ENCODE data around the gene ZNF469.

The ZNF469 gene, protein sequence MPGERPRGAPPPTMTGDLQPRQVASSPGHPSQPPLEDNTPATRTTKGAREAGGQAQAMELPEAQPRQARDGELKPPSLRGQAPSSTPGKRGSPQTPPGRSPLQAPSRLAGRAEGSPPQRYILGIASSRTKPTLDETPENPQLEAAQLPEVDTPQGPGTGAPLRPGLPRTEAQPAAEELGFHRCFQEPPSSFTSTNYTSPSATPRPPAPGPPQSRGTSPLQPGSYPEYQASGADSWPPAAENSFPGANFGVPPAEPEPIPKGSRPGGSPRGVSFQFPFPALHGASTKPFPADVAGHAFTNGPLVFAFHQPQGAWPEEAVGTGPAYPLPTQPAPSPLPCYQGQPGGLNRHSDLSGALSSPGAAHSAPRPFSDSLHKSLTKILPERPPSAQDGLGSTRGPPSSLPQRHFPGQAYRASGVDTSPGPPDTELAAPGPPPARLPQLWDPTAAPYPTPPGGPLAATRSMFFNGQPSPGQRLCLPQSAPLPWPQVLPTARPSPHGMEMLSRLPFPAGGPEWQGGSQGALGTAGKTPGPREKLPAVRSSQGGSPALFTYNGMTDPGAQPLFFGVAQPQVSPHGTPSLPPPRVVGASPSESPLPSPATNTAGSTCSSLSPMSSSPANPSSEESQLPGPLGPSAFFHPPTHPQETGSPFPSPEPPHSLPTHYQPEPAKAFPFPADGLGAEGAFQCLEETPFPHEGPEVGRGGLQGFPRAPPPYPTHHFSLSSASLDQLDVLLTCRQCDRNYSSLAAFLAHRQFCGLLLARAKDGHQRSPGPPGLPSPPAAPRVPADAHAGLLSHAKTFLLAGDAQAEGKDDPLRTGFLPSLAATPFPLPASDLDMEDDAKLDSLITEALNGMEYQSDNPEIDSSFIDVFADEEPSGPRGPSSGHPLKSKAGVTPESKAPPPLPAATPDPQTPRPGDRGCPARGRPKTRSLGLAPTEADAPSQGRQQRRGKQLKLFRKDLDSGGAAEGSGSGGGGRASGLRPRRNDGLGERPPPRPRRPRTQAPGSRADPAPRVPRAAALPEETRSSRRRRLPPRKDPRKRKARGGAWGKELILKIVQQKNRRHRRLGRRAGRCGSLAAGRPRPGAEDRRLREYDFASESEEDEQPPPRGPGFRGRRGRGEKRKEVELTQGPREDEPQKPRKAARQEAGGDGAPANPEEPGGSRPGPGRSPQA (N-terminal part only)

DNA sequence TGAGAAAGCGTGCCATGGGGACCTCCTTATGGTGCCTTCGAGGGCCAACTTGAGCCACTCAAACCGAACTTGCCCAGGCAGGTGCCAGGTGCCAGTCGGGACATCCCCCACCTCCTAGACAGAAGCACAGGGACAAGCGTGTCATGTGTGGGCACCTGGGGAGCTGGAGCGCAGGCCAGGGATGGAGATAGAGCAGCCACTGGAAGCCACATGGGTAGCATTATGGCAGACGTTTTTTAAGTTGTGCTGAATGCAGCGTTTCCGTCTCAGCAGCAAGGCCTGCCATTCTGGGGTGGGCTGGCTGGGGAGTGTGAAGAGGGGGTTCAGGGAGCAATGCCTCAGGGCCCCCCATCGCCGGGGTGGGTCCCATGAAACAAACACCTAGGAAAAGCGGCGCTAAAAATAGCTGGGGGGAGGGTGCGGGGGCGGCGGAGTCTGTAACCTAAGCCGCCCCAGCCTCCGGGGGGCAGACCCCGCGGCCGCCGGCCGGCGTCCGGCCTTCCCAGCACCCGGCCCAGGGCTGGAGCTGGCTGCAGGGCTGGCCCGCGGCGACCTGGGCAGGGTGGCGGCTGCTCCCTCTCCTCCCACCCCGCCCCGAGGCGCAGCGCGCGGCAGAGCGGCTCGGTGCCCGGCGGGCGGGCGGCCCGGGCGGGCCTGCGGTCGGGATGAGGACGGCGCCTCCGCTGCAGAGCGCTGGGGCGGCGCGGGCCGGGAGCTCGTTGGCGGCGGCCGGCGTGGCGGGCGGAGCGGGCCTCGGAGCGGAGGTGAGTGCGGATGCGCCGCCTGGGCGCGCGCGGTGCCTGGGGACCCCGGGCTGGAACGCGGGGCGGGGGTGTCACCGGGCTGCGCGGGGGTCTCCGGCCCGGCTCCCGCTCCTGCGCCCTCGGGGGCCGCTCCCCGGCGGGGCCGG, at the start of gene ZNF469:
TSS of gene ZNF469 (plus strand) at position 469 of the 910 bp plus-strand sequence. CDS start 44,512 bp downstream, outside the sequence.
- no peak for DNase-seq (ENCODE audit: low read depth)

DNA sequence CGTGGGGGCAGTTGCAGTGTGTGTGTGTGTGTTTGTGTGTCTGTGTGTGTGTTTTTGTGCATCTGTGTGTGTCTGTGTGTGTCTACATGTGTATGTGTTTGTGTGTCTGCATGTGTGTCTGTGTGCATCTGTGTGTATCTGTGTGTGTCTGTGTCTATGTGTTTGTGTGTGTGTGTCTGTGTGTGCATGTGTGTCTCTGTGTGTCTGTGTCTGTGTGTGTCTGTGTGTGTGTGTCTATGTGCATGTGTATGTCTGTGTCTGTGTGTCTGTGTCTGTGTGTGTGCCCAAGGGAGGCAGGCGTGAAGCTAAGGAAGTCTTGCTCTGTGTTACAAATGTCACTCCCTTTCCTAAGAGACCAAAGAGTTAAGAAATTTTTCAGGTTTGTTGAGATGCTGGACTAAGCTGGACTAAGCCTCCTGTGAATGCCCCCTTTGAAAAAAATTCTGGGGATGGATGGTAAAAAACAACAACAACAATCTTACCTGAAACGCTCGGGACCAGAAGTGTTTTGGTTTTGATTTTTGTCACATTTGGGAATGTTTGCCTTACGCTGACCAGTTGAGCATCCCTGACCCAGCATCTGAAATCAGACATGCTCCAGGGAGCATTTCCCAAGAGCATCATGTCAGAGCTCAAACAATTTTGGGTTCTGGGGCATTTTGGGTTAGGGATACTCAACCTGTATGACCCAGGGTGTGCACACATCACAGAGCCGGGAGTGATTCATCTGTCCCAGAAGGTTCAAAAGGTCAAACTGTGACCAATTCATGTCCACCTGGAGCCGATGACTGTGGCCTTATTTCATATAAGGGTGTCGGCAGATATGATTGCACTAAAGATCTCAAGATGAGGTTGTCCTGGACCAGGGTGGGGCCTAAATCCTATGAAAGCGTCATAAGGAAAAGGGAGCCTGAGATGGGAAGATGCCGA, 48.6 kb upstream of the ZNF469 start:
- DNase-seq (ENCODE audit: low read depth): no peak

DNA sequence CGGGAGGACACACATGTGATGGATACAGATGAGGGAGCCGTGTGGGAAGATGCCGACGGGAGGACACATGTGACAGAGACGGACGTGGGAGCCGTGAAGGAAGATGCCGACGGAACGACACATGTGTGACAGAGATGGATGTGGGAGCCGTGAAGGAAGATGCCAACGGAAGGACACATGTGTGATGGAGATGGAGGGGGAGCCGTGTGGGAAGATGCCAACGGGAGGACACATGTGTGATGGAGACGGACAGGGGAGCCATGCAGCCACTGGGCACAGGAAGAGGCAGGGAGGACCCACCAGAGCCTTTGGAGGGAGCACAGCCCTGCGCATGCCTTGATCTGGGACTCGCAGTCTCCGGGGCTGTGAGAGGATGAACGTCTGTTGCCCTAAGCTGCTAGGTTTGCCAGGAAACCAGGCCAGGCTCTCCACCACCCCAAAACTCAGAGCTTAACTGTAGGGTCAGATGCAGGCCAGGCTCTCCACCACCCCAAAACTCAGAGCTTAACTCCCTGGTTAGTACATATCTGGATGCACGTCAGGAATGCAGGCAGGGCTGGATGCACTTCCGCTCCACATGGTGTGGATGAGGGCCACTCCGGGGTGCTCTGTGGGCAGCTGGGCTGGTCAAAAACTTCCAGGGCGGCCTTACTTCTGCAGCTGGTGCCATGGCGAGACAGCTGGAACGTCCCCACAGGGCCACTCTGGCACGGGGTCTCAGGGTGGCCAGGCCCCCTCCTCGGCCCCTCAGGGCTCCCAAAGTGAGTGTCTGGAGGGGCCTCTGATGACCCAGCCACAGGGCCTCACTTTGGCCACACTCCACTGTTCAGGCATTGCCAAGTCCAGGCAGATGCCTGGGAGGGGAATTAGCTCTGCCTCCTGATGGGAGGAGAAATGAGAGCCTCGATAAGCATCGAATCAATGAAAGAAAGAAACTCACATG, 47.7 kb upstream of the ZNF469 start:
- DNase-seq (ENCODE audit: low read depth): no peak

DNA sequence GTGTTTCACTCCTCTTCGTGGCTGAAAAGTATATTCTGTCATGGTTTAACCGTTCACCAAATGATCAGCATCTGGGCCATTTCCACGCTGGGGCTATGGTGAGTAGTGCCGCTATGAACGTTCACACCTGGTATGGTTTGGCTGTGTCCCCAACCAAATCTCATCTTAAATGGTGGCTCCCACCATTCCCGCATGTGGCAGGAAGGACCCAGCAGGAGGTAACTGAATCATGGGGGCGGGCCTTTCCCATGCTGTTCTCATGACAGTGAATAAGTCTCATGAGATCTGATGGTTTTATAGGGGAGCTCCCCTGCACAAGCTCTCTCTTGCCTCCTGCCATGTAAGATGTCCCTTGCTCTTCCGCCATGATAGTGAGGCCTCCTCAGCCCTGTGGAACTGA, 45.7 kb upstream of the ZNF469 start:
- no peak for DNase-seq (ENCODE audit: low read depth)

DNA sequence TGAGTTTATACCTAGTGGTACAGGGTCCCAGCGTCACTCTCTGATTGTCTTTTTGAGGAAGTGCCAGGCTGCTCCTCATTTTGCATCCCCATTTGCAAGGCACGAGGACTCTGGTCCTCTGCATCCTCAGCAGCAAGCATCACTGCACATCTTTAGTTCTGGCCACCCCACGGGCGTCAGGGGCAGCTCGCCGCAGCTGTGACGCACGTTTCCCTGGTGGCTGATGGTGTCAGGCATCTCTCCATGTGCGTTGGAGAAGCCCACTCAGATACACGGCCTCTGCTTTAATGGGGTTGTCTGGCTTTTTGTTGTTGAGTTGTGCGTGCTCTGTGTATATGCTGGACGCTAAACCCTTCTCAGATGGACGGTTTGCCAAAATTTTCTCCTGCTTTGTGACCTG, 45.2 kb upstream of the ZNF469 start:
- DNase-seq (ENCODE audit: low read depth): no peak

DNA sequence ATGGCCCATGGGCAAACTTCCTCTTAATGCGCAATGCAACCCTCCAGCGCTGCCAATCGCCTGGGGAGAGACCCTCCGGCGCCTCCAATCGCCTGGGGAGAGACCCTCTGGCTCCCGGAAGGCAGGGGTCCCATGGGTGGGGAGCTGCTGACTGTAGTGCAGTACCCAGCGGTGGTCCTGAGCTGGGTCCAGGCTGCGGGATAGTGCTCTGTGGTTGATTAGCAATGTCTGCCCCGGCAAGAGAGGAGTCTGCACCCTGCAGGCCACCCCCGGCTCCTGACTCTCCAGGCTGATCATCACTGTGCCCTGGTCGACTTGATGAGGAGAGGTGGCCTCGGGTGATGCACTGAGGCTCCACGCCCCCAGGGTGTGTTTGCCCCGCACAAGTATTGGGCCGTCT, 44.6 kb upstream of the ZNF469 start:
- no peak for DNase-seq (ENCODE audit: low read depth)

DNA sequence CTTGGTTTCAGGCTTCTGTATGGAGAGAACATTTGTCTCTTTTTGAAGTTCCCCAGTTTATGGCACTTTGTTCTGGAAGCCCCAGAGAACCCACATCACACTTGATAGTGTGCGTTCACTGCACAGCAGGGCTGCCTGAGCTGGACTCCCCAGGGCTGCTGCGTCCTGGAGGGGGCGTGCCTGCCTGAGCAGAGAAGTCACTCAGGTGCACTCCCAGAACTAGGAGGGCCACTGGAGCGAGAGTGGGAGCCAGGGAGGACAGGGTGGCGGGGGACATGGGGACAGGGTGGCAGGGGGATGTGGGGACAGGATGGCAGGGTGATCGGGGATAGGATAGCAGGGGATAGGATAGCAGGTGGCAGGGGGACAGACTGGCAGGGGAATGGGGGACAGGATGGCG, 43.9 kb upstream of the ZNF469 start:
- no peak for DNase-seq (ENCODE audit: low read depth)

DNA sequence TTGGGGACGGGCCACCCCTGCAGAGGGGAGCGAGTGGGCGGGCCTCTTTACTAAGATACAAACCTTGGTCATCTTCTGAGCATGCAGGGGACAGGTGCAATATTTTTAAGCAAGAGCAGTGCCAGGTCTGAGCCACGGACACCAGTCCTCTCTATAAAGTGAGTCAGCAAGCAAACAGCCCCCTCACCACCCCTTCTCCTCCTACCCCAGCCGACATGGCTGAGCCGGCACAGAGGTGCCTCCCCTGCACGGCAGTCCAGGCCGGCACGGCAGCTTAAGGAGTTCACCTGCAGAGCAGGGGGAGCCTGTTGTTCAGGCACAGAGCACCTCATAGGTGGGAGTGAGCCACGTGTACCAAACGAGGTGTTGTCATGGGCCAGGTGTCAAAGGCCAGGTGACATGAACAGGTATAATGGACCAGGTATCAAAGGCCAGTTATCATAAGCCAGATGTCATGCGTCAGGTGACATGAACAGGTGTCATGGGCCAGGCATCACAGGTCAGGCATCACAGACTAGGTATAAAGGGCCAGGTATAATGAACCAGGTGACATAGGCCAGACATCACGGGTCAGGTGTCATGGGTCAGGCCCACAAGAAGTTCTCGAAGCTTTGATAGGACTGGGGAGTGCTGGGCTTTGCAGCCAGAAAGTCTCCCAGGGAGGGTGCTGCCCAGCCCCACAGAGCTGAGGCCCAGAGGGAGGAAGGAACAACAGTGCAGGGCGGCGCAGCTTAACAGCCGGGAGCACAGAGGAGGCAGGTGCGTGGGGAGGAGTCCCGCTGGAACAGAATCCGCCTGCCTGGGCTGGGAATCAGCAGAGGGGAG, 42.6 kb upstream of the ZNF469 start:
- no peak for DNase-seq (ENCODE audit: low read depth)

DNA sequence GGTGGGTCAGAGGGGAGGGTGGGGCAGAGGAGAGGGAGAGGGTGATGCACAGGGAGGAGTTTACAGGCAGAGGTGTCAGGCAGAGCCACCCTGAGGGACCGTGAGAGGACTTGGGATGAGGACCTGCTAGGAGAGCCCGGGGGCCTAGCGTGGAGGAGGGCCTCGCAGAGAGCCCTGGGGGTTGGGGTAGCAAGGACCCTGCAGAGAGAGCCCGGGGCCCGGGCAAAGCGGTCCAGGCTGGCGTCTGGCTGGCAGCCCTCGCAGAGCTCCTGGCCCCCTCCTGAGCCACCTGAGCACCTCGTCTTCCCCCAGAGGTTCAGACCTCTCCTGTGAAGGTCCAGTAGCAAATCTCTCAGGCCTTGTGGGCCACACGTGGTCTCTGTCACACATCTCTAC, 42.0 kb upstream of the ZNF469 start:
- no peak for DNase-seq (ENCODE audit: low read depth)

DNA sequence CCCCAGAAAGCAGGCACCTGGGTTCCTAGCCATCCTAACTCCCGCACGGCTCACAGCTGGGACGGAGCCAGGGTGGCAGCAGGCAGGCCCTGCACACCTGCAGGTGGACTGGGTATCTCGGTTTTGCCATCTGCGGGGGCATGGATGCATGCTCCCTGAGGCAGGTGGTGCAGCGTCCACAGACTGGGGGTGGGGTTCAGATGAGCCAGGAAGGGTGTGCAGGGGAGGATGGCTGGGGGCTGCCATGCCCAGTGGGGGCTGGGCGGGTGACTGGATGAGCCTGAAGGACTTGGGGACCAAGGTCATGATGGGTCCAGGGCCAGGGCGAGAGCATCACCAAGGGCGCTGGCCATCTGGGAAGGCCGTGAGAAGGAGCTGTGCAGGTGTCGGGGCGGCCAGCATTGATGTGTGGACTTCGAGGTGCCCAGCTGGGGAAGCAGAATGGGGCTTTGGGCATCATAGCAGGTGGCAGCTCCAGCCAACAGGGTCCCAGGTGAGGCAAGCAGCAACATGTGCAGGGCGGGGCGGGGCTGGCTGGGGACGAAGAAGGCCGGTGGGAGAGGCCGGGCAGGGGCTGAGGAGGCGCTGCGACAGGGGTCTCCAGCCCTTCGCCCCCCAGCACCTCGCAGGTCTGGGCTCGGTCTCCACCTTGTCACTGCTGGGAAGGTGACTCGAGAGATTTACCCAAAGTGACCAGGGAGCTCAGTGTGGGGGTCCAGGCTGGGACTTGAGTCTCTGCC, 41.0 kb upstream of the ZNF469 start:
- DNase-seq (ENCODE audit: low read depth): no peak

DNA sequence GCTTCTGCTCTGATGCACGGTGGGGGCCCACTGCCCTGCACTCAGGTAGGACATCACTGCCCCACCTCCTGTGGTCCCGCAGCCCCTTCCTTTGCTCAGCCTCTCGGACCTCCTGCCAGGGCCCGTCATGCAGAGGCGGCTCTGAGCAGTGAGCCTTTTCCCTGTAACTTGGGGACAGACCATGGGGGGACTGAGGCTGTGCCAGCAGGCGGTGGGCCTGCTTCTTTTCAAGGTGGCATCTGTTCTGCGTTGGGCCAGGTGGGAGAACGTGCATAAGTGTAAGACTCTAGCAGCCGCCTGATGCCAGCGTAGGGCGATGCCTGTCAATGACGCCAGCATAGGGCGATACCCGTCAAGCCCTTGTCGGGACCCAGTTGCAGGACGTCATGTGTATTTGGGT, 40.3 kb upstream of the ZNF469 start:
- DNase-seq (ENCODE audit: low read depth): no peak

DNA sequence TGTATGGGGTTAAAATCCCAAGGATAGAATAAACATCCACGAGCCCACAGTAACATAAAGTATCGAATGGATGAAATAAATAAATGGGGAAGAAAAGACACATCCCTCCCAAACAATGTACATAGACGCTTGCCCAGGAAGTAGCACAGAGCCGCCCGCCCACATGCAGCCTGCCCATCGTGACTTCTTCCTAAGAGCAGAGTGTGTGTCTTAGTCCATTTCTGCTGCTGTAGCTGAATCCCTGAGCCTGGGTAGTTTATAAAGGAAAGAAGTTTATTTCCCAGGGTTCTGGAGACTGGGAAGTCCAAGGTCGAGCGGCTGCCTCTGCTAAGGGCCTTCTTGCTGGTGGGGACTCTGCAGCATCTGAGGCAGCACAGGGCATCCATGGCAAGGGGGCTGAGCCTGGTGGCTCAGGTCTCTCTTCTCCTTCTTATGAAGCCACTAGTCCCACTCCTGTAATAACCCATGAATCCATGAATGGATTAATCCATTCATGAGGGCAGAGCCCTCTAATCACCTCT, 39.4 kb upstream of the ZNF469 start:
- no peak for DNase-seq (ENCODE audit: low read depth)

DNA sequence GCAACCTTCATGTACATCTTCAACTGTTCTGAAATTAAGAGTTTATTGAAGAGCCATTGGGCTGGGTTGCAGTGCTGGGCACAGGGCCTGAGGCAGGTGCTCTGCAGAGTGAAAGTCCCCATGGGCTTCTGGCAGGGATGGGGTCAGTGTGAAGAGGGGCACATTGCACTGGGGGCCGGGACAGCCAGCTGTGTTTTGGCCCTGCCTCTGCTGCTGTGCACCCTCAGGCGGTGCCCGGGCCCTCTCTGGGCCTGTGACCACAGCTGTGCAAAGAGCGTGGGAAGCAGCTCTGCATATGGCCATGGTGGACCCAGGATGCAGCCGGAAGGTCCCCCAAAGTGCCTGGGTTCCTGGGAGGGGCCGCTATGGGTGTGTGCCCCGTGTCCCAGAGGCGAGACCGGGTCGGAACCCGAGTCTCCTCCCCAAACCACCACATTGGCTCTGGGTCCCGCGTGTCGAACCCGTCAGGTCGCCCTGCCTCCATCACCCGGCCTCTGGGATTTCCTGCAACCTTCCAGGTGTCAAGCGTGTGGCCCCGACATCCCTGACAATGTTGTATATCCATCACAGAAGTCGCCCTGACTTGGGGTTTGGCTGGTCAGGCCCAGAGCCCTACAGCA, 38.2 kb upstream of the ZNF469 start:
- no peak for DNase-seq (ENCODE audit: low read depth)

DNA sequence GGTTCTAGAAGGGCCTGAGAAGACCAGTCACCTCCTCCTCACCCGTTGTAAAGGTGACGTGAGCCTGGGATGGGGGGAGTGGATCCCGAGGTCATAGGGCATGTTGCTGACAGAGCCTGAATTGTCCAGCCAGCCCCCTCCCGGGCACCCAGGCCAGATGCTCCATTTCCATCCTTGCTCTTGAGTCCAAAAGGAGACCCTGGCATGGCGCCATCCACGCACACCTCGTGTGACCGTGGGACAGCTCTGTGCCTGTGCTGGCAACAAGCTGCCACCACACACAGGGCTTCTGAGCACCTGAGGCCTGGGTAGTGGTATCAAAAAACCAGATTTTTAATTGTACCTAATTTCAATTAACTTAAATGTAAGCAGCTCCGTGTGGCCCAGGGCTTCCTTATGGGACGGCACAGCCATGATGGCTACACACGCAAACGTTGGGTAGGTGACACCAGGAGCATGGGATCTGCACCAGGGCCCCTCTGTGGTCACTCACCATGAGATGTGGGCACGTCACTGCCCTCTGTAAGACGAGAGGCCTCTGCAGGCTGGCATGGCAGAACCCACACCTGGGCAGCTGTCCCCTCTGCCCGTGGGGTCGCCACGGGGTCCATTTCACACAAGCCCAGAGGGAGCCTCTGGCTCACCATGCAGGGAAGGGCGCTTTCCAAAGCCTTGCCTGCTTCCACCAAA, 37.6 kb upstream of the ZNF469 start:
- no peak for DNase-seq (ENCODE audit: low read depth)

DNA sequence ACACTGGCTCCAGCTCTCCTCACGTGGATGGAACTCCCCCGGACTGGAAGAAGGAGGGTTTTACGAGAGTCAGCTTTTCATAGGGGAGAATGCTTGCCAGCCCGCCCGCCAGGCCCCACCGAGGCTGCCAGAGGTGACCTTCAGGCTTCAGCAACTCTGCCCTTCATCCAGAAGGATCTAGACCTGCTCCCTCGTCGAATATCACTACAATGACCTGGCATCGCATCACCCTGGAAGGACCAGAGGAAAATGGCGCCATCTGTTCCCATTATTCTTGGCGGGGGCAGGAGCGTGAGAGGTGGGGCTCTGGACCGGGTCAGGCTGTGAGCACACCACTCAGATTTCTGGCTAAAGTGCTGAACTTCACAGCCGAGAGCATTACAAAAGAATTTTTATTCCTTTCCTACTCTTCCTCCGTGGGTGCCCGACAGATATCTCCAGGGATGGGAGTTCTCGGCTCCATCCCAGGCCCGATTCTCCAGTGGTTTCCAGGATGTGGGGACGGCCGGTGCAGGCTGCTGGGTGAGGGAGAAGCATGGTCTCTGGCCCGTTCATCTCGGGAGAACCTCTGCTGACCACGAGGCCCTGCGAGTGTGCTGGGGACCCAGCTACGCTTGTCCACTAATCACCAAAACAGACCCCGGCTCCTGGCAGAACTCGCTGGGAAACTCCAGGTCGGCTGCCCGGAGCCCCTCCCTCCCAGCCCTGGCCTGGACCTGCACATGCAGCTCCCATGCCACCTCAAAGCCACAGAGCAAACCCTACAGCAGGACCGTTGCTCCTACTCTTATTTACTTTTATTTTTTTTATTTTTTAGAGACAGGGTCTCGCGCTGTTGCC, 36.8 kb upstream of the ZNF469 start:
- no peak for DNase-seq (ENCODE audit: low read depth)

All from activated gamma-delta T cell treated with anti-CD3 and anti-CD28 coated beads, Interleukin-2, amount 50 U/mL, for 16 hours (primary cell).